NOMO-1 treated with DMSO at 0.1 percent for 48 hours (cell line): ENCODE results near the gene PATJ.
"Not testable (repeated sequence)": the region's sequence is repeated elsewhere in the genome, so short reads cannot be mapped to it uniquely, and the experiment has no call there.

ENCODE experiments used
- DNase-seq: peaks from one replicate; lab custom pipeline; 2025; ENCODE audit not compliant: unreplicated experiment; lab: John Stamatoyannopoulos, UW

Gene PATJ

GRCh38 chr1:61748566-61748965, 6.3 kb downstream of the PATJ start:
- DNase-seq: no peak

DNA sequence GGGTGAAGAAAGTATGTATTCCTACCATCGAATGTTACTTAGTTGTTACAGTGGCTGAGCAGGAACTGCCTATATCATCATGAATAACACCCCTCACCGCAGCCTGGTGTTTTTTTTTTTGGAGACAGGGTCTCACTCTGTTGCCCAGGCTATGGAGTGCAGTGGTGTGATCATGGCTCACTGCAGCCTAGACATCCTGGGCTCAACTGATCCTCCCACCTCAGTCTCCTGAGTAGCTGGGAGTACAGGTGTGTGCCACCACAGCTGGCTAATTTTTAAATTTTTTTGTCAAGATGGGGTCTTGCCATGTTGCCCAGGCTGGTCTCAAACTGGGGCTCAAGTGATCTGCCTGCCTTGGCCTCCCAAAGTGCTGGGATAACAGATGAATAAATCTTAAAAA, 7.3 kb downstream of the PATJ start:
- no peak for DNase-seq

GRCh38 chr1:61752921-61753389, 10.7 kb downstream of the PATJ start:
- DNase-seq: no peak

- no peak for DNase-seq
Observed at GRCh38 chr1:61753998-61754508, 11.8 kb downstream of the PATJ start.

DNA sequence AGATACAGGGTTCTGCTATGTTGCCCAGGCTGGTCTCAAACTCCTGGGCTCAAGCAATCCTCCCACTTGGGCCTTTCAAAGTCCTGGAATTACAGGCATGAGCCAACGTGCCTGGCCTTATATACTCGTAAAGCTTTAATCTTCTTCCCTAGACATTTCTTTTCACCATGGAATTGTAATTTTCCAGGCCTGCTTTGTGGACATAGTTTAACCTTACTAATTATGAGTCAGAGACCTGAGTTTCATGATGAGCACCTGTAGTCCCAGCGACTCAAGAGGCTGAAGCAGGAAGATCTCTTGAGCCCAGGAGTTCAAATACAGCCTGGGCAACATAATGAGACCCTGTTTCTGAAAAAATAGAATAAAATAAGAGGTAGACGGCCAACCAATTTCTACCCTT, 12.3 kb downstream of the PATJ start:
- no peak for DNase-seq

DNA sequence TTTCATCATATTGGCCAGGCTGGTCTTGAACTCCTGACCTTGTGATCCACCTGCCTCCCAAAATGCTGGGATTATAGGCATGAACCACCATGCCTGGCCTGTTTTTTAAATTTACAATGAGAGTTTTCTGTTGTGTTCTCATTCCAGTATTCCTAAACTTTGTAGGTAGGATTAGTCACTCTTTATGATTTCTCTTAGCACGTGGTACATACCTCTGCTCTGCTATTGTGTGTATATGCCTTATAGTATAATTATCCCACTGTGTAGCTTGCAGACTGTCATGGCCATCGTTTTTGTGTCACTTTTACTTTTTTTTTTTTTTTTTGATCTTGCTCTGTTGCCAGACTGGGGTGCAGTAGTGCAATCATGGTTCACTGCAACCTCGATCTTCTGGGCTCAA, 14.5 kb downstream of the PATJ start:
- no peak for DNase-seq

DNA sequence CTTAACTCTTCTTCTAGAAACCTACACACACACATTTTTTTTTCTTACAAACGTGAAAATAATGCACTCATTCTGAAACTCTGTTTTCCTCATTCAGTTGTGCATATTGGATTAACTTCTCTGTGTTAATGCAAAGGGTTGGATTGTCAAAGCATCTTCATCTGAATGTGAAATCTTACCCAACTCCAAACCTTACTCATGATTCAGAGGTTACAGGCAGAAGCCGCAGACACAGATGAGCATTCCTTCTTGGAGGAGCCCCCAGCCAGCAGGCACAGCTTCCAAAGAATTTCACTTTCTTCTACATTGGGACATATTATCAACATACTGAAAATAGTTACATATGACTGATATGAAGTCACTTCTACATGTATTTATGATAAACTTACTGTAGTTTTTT, 15.7 kb downstream of the PATJ start:
- DNase-seq: no peak

DNA sequence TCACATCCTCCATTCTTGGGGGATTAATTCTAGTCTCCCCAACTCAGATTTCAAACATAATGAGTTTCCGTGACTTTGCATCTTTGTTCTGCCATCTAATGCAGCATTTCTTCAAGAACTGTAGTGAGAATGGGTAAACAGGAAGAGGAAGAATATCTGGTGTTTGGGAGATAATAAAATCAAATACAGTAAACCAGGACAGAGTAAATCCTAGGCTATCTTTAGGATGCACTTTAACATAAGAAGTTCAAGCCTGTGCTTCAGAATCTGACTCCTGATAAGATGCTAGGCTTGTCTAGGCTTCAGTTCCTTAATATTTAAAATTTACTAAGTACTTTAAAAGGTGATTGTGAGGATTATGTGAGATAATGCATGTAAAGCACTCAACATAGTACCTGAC, 27.9 kb downstream of the PATJ start:
- DNase-seq: no peak

DNA sequence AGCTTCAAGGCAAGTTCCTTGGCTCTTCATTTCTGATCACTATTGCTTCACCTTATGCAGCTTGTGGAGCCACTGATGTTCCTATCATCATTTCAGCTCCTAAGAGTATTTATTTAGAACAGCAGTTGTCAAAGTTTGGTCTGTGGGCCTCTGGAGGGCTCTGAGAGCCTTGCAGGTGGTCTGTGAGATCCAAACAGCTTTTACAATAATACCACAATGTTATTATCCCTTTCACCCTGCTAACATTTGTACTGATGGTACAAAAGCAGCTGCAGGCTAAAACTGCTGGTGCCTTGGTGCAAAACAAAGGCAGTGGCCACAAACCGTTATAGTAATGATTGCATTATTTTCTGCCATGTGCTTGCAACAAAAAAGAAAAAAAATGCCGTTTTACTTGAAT, 33.8 kb downstream of the PATJ start:
- DNase-seq: no peak

- no peak for DNase-seq
Observed at GRCh38 chr1:61779231-61779630, 37.0 kb downstream of the PATJ start.

- no peak for DNase-seq
Observed at GRCh38 chr1:61781151-61781550, 38.9 kb downstream of the PATJ start.

DNA sequence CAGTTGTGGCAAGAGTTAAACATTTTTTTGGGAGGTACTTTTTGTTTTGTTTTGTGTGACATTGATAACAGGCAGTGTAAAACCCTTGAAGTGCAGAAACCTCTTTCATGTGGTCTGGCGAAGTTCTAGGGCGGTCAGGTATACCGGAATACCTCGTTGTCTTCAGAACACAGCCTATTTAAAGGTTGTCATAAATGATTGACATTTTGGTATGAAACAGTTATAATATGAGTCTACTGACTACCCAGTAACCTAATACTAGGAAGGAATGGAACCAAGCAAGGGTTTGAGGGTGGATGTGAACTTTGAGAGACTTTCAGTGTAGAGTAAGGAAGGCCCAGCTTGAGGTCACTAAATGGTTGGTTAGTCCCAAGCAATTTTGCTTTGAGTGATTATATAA, 40.5 kb downstream of the PATJ start:
- DNase-seq: no peak

GRCh38 chr1:61784726-61785125, 42.4 kb downstream of the PATJ start:
- DNase-seq: no peak

DNA sequence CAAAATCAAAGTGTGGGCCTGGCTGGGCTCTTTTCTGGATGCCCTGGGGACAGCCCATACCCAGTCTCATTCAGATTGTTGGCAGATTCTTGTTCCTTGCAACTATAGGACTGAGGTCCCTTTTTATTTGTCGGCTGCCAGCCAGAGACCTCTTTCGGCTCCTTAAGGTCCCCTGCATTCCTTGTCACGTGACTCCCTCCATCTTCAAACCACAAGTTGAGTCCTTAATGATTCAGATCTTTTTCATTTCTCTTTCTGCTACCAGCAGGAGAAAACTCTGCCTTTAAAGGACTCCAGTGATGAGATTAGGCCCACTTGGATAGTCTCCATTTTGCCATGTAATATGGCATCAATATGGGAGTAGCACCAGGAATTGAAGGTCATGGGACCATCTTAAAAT, 48.6 kb downstream of the PATJ start:
- DNase-seq: no peak

DNA sequence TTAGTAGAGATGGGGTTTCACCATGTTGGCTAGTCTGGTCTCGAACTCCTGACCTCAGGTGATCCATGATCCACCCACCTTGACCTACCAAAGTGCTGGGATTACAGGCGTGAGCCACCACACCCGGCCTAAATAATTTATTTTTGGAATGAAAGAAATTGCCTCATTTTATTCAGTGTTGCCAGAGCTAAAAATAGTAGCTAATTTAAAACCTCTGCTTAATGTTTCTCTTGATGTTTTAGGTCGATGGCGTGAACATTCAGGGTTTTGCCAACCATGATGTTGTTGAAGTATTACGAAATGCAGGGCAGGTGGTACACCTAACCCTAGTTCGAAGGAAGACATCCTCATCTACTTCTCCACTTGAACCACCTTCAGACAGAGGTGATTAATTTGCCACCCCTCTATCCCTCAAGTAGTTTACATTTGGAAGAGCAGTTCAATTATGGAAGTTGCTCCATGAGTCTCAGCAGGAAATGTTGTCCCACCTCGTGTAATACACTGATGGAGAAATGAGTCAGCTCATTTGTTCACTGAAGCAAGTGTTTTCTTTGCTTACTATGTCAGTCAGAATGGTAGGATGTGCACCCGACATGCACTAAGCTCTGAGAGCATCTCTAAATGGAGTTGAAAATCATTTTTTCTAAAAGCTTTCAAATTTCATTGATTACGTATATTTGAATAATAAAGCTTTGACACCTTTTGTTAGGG, 54.9 kb downstream of the PATJ start:
- no peak for DNase-seq

DNA sequence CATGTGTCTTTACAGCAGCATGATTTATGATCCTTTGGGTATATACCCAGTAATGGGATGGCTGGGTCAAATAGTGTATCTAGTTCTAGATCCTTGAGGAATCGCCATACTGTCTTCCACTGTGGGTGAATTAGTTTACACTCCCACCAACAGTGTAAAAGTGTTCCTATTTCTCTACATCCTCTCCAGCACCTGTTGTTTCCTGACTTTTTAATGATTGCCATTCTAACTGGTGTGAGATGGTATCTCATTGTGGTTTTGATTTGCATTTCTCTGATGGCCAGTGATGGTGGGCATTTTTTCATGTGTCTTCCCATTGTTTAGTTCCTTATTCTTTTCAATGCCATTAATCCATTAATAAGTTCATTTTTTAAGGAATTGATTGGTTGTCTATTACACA, 58.8 kb downstream of the PATJ start:
- DNase-seq: not testable (repeated sequence)

DNA sequence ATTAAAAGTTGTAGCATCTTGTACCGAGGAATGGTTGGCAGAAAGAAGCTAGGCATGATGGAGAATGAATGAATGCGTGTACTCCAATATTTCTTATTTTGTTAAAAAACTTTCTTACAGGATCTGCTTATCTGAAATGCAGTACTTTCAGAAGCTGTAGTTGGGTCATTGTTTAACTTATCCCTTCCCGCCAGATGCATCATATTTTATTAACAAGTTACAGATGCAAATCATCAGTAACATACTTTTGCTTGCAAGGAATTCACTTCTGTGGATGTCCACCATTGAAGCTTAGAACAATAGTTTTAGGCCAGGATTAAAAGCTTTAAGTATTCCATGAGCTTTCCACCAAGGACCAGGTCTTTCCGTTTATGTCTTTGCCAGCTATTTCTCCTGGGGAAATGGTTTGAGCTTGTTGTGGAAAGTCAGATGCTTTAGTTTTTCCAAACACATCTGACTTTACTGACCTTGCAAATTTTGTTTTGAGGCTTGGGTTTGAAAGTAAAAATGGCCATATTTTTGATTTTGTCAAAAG, 65.4 kb downstream of the PATJ start:
- no peak for DNase-seq

DNA sequence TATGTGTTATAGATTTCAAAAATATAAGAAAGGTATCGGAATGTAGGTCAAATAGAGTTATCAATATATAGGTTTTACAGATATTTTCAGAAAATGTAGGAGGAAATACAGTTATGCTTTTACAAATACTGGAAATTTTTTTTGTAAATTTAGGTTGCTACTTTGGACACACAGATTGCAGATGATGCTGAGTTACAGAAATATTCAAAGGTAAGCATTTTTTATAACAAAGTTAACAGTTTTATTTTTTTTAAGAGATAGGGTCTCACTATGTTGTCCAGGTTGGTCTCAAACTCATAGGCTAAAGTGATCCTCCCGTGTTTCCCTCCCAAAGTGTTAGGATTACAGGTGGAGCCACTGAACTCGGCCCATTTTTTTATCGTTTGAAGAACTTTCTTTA, 66.0 kb downstream of the PATJ start:
- DNase-seq: no peak

DNA sequence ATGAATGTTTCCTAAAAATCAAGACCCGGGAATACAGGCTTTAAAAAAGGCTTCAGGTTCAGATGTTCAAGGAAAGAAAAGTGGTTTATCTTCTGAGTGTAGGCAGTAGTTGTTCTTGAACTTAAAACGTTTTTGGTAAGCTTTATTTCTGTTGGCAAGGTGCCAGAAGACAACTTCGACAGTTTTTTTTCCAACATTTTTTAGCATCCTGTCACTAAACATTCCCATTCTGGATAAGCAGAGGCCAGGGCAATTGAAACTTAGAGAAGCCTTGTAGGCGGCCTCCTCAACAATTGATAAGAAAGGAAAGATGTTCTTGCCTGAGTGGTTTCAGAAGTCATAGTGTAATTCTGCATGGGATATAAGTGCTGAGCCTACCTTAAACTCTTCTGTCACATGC, 66.7 kb downstream of the PATJ start:
- no peak for DNase-seq

DNA sequence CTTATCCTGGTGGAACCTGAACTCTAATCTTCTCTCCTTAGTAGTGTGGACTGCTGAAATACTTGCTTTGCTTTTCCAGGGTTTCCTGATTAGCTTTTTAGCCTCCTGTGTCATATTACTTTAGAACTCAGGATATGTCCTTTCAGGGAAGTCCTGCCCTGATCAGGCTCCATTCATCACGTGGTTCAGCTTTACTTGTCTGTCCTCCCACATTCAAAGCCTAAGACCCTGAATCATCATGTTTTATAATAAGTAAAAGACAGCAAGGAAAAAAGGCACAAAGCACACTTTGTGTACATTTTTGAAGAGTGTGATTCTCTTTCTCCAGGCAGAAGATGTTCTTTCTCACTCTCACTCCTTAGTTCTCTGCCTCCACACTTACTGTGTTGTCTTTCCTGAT, 70.6 kb downstream of the PATJ start:
- no peak for DNase-seq

DNA sequence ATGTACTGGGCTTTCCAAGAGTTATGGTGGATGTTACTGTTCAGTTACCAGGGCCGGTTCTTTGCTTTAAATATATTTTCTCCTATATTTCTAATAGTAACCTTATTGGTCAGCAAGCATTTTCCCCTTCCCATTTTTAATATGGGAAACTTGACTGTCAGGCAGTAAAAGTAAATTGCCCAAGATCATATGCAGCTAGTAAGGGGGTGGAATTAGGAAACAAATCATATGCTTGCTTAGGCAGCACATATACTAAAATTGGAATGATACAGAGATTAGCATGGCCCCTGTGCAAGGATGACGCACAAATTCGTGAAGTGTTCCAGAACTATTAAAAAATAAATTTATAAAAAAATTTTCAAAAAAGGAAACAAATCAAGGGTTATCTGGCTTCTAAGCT, 73.9 kb downstream of the PATJ start:
- no peak for DNase-seq

DNA sequence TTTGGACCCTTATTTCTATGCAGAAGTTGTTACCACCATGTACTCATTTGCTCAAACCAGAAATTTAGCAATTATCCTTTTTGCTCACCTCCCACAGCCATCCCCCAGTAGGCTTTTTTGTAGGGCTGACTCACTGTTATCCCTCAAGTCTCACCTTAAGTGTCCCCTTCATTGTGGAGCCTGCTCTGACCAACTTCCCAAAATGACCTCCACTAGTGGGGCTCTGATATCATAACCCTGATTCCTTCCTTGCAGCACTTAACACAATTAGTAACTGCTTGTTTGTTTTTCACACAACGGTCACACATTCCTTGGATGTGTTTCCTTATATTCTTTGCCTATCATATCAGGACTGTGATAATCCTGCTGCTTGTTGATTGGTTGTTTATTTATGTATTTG, 76.7 kb downstream of the PATJ start:
- no peak for DNase-seq

- DNase-seq: no peak
Observed at GRCh38 chr1:61819421-61819820, 77.1 kb downstream of the PATJ start.
